Measurements from ENCODE around the gene OSBPL6. TPM values are rescaled to one million over a fixed set of nuclear protein-coding genes. Genes with fewer than 3 reads are reported as not detected.

Gene OSBPL6
- total RNA-seq, 1 experiment from 2014 or later = 2.1 TPM

GRCh38 chr2:178296394-178297090 lies 102.2 kb downstream of the OSBPL6 start:
- no peak overlapping the region for H3K27ac ChIP-seq (ENCODE audit: low read length)
- in situ Hi-C loops (cut with HindIII; ENCODE audit: low pct_unique_long_range_greater_than_20kb, low sequenced_read_pairs) (no loop called here), intact Hi-C loops (cut with micrococcal nuclease; ENCODE audit: unreplicated experiment) (no loop called here)
- CTCF ChIA-PET = no interaction called here
- no peaks in the 10 kb centered on the region for H3K36me3 ChIP-seq (ENCODE audit: control insufficient read depth, insufficient read depth, low read length)
- no TSS peak for BruUV-seq (replicated peaks)
- DNase-seq (ENCODE audit: low read depth, low spot score) (no peak), ATAC-seq (no peak)
- TF ChIP-seq TCF7L2 (IDR thresholded peaks at IDR 0.05; ENCODE audit: low read depth, low read length) = no peak
- TF ChIP-seq SIN3A (IDR thresholded peaks at IDR 0.05; ENCODE audit: borderline replicate concordance, insufficient read depth, low read depth, low read length) = no peak
- no peak for TF ChIP-seq CTCF (IDR thresholded peaks at IDR 0.05)
- no peak for TF ChIP-seq REST (IDR thresholded peaks at IDR 0.05; ENCODE audit: insufficient read depth in 1 of 2, low read depth in 2 of 2, low read length in 1 of 2)
- no peak for TF ChIP-seq POLR2AphosphoS5 (IDR thresholded peaks at IDR 0.05; ENCODE audit: low read depth, low read length)
- no peaks in the 10 kb centered on the region for H3K4me1 ChIP-seq (ENCODE audit: control insufficient read depth, insufficient read depth, low read length)
- H3K4me3 ChIP-seq (ENCODE audit: low read depth in 2 of 2, low read length in 2 of 2) = no peak overlapping the region
- no peaks in the 10 kb centered on the region for H3K9me3 ChIP-seq (ENCODE audit: control insufficient read depth, insufficient read depth, low read depth, low read length)
- POLR2A ChIA-PET = no interaction called here
- no peaks in the 10 kb centered on the region for H3K27me3 ChIP-seq (ENCODE audit: control insufficient read depth, insufficient read depth, low read length)

GRCh38 chr2:178297091-178297411 lies 102.7 kb downstream of the OSBPL6 start:
- DNase-seq (ENCODE audit: low read depth, low spot score) (no peak), ATAC-seq (no peak)
- H3K27me3 ChIP-seq (ENCODE audit: control insufficient read depth, insufficient read depth, low read length) = no peaks in the 10 kb centered on the region
- intact Hi-C loops (cut with micrococcal nuclease; ENCODE audit: unreplicated experiment) (no loop called here), in situ Hi-C loops (cut with HindIII; ENCODE audit: low pct_unique_long_range_greater_than_20kb, low sequenced_read_pairs) (no loop called here)
- H3K9me3 ChIP-seq (ENCODE audit: control insufficient read depth, insufficient read depth, low read depth, low read length) = no peaks in the 10 kb centered on the region
- no peaks in the 10 kb centered on the region for H3K36me3 ChIP-seq (ENCODE audit: control insufficient read depth, insufficient read depth, low read length)
- TF ChIP-seq TCF7L2 (IDR thresholded peaks at IDR 0.05; ENCODE audit: low read depth, low read length) (no peak), POLR2AphosphoS5 (IDR thresholded peaks at IDR 0.05; ENCODE audit: low read depth, low read length) (no peak), REST (IDR thresholded peaks at IDR 0.05; ENCODE audit: insufficient read depth in 1 of 2, low read depth in 2 of 2, low read length in 1 of 2) (no peak), CTCF (IDR thresholded peaks at IDR 0.05) (no peak), SIN3A (IDR thresholded peaks at IDR 0.05; ENCODE audit: borderline replicate concordance, insufficient read depth, low read depth, low read length) (no peak)
- H3K4me1 ChIP-seq (ENCODE audit: control insufficient read depth, insufficient read depth, low read length) = no peaks in the 10 kb centered on the region
- POLR2A ChIA-PET = no interaction called here
- BruUV-seq (replicated peaks) = no TSS peak
- no peak overlapping the region for H3K27ac ChIP-seq (ENCODE audit: low read length)
- CTCF ChIA-PET = no interaction called here
- no peak overlapping the region for H3K4me3 ChIP-seq (ENCODE audit: low read depth in 2 of 2, low read length in 2 of 2)

All from Panc1 (cell line).